Measurements from ENCODE around the gene PSMC3. TPM values are rescaled to one million over a fixed set of nuclear protein-coding genes. Genes with fewer than 3 reads are reported as not detected.

PSMC3 gene
- total RNA-seq, 3 donors from 2014 or later = 70.7 to 115 (median 91.0) TPM

DNA sequence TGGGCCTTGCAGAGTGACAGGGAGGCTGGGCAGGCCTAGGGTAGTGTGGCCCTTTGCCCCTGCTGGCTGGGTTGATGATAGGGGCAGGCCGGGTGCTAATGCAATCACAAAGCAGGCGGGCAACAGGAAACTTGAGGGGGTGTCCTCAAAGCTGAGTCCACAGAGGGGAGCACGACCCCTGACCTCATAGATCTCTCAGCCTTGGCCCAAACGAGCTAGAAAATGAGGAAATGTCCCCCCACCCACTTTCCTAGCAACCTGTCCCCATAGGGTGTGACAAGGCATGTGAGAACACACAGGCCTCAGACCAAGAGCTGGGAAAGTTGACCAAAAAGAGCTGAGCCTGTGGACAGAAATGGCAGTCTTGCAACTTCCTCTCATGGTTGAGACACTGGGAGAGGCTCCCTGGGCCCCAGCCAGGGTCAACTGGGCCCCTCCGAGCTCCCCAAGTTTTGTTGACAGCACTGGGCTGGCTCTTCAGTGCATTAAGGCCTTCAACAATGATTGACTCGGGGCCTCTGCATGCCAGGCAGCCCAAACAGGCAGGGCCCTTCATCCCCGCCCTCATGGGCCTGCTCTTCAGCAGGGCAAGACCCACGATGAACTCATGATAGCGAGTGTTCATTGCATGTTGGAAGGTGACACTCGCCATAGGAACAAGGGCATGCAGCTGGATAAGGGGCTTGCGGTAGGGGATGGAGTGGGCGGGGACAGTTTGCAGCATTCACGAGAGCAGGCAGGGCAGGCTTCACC lies 38.1 kb downstream of the PSMC3 start:
- Histone ChIP-seq H3K4me1 (ENCODE audit: low read depth) (no peaks in the 10 kb centered on the region), H3K36me3 (ENCODE audit: low read depth) (no peaks in the 10 kb centered on the region), H3K9me3 (no peaks in the 10 kb centered on the region), H3K4me3 (no peak overlapping the region)
- TF ChIP-seq, protein P1, sequence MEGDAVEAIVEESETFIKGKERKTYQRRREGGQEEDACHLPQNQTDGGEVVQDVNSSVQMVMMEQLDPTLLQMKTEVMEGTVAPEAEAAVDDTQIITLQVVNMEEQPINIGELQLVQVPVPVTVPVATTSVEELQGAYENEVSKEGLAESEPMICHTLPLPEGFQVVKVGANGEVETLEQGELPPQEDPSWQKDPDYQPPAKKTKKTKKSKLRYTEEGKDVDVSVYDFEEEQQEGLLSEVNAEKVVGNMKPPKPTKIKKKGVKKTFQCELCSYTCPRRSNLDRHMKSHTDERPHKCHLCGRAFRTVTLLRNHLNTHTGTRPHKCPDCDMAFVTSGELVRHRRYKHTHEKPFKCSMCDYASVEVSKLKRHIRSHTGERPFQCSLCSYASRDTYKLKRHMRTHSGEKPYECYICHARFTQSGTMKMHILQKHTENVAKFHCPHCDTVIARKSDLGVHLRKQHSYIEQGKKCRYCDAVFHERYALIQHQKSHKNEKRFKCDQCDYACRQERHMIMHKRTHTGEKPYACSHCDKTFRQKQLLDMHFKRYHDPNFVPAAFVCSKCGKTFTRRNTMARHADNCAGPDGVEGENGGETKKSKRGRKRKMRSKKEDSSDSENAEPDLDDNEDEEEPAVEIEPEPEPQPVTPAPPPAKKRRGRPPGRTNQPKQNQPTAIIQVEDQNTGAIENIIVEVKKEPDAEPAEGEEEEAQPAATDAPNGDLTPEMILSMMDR (IDR thresholded peaks at IDR 0.05) = no peak
- peak in 1 of 3 donors; percentile 40 for DNase-seq
- no peak for ATAC-seq
- intact Hi-C loops (cut with DNase I, micrococcal nuclease) = no loop called here

DNA sequence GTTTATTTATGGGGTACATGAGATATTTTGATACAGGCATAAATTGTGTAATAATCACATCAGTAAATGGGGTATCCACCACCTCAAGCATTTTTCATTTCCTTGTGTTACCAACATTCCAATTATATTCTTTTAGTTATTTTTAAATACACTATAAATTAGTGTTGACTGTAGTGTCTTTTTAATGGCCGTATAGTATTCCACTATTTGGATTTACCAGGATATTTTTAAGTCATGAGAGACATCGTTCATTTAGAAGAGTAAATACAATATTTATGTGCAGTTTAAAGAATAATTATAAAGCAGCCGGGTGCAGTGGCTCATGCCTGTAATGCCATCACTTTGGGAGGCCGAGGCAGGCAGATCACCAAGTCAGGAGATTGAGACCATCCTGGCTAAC lies 41.7 kb downstream of the PSMC3 start:
- no peak overlapping the region for H3K4me3 ChIP-seq
- H3K36me3 ChIP-seq (ENCODE audit: low read depth) = no peaks in the 10 kb centered on the region
- DNase-seq (no peak), ATAC-seq (no peak)
- H3K9me3 ChIP-seq = no peaks in the 10 kb centered on the region
- H3K4me1 ChIP-seq (ENCODE audit: low read depth) = no peaks in the 10 kb centered on the region
- TF ChIP-seq, protein P1 (IDR thresholded peaks at IDR 0.05) = no peak
- intact Hi-C loops (cut with DNase I, micrococcal nuclease) = no loop called here

DNA sequence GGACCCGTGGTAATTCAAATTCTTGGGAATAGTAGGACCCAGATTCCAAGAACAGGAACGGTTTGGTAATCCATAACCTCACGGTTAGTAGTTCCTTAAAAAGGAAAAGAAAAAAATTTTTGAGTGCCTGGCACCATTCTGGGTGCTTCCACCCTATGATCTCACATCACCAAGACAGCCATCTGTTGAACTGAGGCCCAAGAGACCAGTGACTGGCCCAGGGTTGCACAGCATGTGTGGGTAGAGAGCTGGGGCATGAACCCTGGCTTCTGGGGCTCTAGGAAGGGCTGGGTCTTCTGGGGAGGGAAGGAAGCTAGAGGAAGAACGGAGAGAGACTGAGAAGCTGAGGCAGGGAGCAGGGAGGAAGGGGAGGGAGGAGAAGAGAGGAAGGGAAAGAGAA lies 43.2 kb downstream of the PSMC3 start:
- H3K4me3 ChIP-seq = no peak overlapping the region
- intact Hi-C loops (cut with DNase I, micrococcal nuclease) = no loop called here
- DNase-seq (no peak), ATAC-seq (no peak)
- H3K9me3 ChIP-seq = no peaks in the 10 kb centered on the region
- H3K4me1 ChIP-seq (ENCODE audit: low read depth) = no peaks in the 10 kb centered on the region
- TF ChIP-seq, protein P1 (IDR thresholded peaks at IDR 0.05) = no peak
- H3K36me3 ChIP-seq (ENCODE audit: low read depth) = no peaks in the 10 kb centered on the region

DNA sequence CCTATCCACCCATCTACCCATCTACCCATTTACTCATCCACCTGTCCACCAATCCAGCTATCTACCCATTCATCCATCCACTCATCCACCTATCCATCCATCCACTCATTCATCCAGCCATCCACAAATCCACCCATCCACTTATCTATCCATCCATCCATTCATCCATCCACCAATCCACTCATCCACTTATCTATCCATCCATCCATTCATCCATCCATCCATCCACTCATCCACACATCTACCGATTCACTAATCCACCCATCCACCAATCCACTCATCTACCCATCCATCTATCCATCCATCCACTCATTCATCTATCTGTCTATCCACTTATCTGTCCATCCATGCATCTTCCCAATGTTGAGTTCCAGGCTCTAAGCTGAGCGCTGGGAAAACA lies 46.2 kb downstream of the PSMC3 start:
- no peak overlapping the region for H3K4me3 ChIP-seq
- ATAC-seq (no peak), DNase-seq (no peak)
- intact Hi-C loops (cut with DNase I, micrococcal nuclease) = no loop called here
- H3K36me3 ChIP-seq (ENCODE audit: low read depth) = no peaks in the 10 kb centered on the region
- no peaks in the 10 kb centered on the region for H3K9me3 ChIP-seq
- no peaks in the 10 kb centered on the region for H3K4me1 ChIP-seq (ENCODE audit: low read depth)
- TF ChIP-seq, protein P1 (IDR thresholded peaks at IDR 0.05) = no peak

DNA sequence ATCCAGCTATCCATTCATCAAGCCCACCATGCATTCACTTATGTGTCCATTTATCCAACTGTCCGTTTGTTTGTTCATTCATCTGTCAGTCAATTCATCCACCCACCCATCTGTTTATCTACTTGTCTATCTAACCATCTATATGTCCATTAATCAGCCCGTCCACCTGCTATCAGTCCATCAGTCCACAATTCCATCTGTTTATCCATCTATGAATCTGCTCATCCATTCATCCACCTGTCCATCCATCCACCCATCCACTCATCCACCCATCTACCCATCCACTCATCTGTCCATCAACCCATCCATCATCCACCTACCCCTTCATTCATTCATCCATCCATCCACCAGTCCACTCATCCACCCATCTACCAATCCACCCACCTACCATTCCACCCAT lies 46.9 kb downstream of the PSMC3 start:
- Histone ChIP-seq H3K36me3 (ENCODE audit: low read depth) (no peaks in the 10 kb centered on the region), H3K4me3 (no peak overlapping the region), H3K9me3 (no peaks in the 10 kb centered on the region), H3K4me1 (ENCODE audit: low read depth) (no peaks in the 10 kb centered on the region)
- DNase-seq (no peak), ATAC-seq (no peak)
- intact Hi-C loops (cut with DNase I, micrococcal nuclease) = loop anchor here in 1 of 2 donors (10.0 kb wide), 1 partner anchor 75 kb away; no protein-coding TSS in a partner anchor
- TF ChIP-seq, protein P1 (IDR thresholded peaks at IDR 0.05) = no peak

All from mucosa of descending colon (tissue), 3 donors.